Natural killer cell treated with Interleukin-12 subunit alpha and Interleukin-12 subunit beta and Interleukin-15 and Interleukin-18, amount 100 ng/mL, for 72 hours (primary cell): Measurements from ENCODE around the gene TNK2. TPM values are rescaled to one million over a fixed set of nuclear protein-coding genes. Genes with fewer than 3 reads are reported as not detected.

ENCODE experiments used
- ATAC-seq, 2 donors: fragments of 150-1000 bp; cut with Tn5 transposase in 1 of 2; sonication (Bioruptor Pico), chemical (Tn5 transposase) in 1 of 2; 2 replicates each; pipeline ENCODE4 v1.10.0; 2021
- DNase-seq: peaks from one replicate; pipeline ENCODE4 v3.0.0; 2022; ENCODE audit warnings: low spot score
- H3K27ac Mint-ChIP-seq, 2 donors: 1 replicate in 1 of 2; 2 replicates in 1 of 2; pipeline ENCODE4 v1.8.0; 2022; ENCODE audit warnings: mixed read lengths in 2 of 2, mild to moderate bottlenecking in 1 of 2, moderate library complexity in 1 of 2
- H3K27me3 Mint-ChIP-seq, 2 donors: 1 replicate in 1 of 2; 2 replicates in 1 of 2; pipeline ENCODE4 v1.8.0; 2022; ENCODE audit warnings: mixed read lengths in 2 of 2
- H3K36me3 Mint-ChIP-seq: one replicate; pipeline ENCODE4 v1.8.0; 2022; ENCODE audit warnings: mixed read lengths
- H3K4me1 Mint-ChIP-seq, 2 donors: 1 replicate in 1 of 2; 2 replicates in 1 of 2; pipeline ENCODE4 v1.8.0; 2022; ENCODE audit warnings: low read depth in 2 of 2, mixed read lengths in 2 of 2, mild to moderate bottlenecking in 1 of 2
- H3K4me3 Mint-ChIP-seq: one replicate; pipeline ENCODE4 v1.8.0; 2022; ENCODE audit warnings: mixed read lengths
- H3K9me3 Mint-ChIP-seq: 2 replicates; pipeline ENCODE4 v1.8.0; 2022; ENCODE audit warnings: mixed read lengths
- total RNA-seq, 2 donors: library from RNA; stranded (reverse); gene quantifications; one replicate each; pipeline ENCODE4 v1.2.3, GENCODE V29; 2022

Gene TNK2
- total RNA-seq, 2 donors from 2014 or later, result 63.5 to 116 TPM

DNA sequence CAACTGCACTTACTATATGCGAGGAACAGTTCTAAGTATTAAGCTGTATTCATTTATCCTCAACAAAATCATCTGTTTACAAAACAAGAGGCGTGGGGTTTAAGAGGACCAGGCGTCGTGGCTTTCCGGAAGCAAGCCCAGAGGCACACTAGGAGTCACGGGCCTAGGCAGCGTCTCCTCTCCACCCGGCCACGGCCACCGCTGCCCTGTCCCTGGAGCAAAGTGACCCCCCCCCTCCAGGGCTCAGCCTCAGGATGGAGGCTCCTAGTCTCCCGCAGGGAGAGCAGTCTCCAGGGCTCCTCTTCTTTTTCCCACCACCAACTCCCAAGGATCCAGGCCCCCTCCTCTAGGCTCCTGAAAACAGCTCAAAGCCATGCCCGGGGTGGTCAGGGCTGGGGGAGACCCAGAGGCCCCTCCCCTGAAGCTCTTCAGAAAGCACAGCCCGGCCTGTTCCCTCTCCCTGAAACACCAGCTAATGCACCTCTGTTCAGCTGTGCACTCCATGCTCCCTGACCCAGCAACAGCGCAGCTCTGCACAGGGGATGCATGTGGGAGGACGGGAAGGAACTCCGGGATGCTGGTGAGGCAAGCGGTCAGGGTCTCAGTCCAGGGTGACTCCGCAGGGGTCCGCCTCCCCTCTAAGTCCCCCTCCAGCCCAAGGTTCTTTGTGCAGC, 16.8 kb downstream of the TNK2 start:
- Mint-ChIP-seq H3K9me3 (no peaks in the 10 kb centered on the region), H3K27me3 (no peaks in the 10 kb centered on the region), H3K4me1 (peaks cover 12 to 16% of the 10 kb centered on the region in 2 donors), H3K36me3 (no peaks in the 10 kb centered on the region), H3K4me3 (no peak overlapping the region), H3K27ac (no peak overlapping the region)
- DNase-seq, result no peak
- ATAC-seq, result no peak

DNA sequence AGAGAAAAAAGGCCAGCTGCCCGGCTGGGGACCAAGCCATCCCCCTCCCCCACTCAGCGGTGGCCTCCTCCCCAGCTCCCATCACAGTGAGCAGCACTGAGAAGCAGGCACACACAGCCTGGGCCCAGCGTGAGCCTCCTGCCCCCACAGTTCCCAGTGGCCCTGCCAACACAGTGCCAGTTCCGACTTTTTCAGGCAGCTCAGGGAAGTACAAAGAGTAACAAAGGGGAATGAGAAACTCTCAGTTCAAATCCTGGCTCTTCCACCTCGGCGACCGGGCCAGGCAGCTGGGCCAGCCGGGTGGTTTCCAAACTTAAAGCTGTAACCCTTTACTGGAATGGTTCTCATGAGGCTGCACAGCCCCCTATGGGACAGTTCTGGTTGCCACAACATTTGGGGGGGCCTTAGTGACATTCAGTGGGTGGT, 18.5 kb downstream of the TNK2 start:
- ATAC-seq (no peak), DNase-seq (no peak)
- H3K27ac Mint-ChIP-seq, result peak overlapping the region in 1 of 2 donors; percentile 38

DNA sequence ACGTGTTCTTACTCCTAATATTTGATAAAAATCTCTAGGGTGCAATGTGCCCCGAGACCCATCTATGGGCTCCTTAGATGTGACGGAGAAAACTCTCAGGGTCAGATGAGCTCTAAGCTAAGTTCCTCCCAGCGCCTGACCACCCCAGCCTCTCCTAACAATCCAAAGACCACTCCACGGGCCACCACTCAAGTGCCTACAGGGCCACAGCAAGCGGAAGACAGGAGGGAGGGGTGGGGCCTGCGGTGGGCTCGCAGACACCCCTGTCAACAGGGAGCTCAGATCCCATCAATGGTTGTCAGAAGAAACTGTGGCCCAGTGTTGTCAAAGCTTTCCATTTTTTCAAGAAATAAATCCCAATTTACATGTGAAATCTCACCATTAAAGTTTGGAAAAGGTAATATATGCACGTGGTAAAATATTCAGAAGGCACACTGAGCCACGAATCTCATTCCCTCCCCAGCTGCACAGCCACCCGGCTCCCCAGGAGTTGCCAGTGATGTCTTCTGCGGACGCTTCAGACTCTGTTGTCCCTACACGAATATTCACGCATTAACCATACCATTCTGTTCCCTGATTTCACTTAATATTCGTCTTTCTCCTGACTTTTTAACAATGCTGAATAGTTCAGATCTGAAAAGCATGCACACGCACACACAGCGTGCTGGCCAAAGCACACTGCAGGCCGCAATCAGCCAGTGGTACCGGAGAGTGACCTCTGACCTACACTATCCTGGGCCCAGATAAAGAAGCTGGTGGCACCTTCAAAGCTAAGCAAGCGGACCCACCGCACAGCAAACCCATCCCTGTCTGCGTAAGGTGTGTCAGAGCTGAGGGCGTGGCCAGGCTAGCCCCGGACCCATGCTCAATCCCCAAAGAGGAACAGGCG, 19.1 kb downstream of the TNK2 start:
- Mint-ChIP-seq H3K27ac (peak overlapping the region in 1 of 2 donors; percentile 38), H3K27me3 (no peaks in the 10 kb centered on the region), H3K4me1 (peaks cover 0 to 2% of the 10 kb centered on the region in 2 donors), H3K36me3 (no peaks in the 10 kb centered on the region), H3K4me3 (no peak overlapping the region), H3K9me3 (no peaks in the 10 kb centered on the region)
- ATAC-seq, result no peak
- DNase-seq, result no peak

More for the DNA sequence above, 18.5 kb downstream of the TNK2 start:
- Mint-ChIP-seq H3K9me3 (no peaks in the 10 kb centered on the region), H3K4me3 (no peak overlapping the region), H3K36me3 (no peaks in the 10 kb centered on the region), H3K4me1 (peaks cover 6 to 8% of the 10 kb centered on the region in 2 donors), H3K27me3 (no peaks in the 10 kb centered on the region)

DNA sequence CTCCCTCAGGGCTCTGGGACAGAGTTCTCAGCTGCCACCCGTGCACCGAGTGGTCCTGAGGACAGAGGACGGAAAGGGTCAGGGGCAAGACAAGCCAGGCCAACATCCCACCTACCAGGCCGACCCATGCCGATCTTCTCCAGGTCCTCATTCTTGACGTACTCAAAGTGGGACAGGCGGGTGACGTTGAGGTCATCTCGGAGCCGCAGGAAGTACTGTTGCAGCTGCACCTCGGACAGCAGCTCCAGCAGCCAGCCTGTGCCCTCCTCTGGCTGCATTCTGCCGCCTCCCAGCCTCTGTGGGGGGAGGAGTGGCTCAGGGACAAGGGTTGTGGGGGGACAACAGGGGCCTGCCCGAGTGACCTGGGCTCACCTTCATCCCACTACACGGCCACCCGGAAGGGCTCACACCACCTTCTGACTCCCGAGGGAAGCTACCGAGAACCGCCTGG, 20.0 kb downstream of the TNK2 start:
- Mint-ChIP-seq H3K27ac (no peak overlapping the region), H3K9me3 (no peaks in the 10 kb centered on the region), H3K27me3 (no peaks in the 10 kb centered on the region), H3K4me1 (no peaks in the 10 kb centered on the region), H3K36me3 (no peaks in the 10 kb centered on the region), H3K4me3 (no peak overlapping the region)
- no peak for DNase-seq
- ATAC-seq, result no peak

DNA sequence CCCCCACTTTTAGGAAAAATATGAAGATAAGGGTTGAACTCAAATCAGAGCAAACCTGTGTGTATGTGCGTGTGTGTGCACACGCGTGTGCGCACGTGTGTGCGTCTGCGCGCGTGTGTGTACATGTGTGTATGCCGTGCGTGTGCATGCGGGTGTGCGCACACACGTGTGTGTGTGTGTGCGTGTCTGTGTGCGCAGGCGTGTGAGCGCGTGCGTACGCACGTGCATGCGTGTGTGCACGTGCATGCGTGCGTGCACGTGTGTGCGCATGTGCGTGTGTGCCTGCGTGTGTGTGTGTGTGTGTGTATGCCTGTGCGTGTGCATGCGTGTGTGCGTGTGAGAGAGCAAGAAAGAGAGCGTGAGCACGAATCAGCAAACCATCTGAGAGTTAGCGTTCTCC, 20.7 kb downstream of the TNK2 start:
- no peaks in the 10 kb centered on the region for H3K4me1 Mint-ChIP-seq
- DNase-seq, result no peak
- no peak overlapping the region for H3K27ac Mint-ChIP-seq
- no peaks in the 10 kb centered on the region for H3K9me3 Mint-ChIP-seq
- no peaks in the 10 kb centered on the region for H3K27me3 Mint-ChIP-seq
- H3K36me3 Mint-ChIP-seq, result no peaks in the 10 kb centered on the region
- no peak for ATAC-seq
- H3K4me3 Mint-ChIP-seq, result no peak overlapping the region

DNA sequence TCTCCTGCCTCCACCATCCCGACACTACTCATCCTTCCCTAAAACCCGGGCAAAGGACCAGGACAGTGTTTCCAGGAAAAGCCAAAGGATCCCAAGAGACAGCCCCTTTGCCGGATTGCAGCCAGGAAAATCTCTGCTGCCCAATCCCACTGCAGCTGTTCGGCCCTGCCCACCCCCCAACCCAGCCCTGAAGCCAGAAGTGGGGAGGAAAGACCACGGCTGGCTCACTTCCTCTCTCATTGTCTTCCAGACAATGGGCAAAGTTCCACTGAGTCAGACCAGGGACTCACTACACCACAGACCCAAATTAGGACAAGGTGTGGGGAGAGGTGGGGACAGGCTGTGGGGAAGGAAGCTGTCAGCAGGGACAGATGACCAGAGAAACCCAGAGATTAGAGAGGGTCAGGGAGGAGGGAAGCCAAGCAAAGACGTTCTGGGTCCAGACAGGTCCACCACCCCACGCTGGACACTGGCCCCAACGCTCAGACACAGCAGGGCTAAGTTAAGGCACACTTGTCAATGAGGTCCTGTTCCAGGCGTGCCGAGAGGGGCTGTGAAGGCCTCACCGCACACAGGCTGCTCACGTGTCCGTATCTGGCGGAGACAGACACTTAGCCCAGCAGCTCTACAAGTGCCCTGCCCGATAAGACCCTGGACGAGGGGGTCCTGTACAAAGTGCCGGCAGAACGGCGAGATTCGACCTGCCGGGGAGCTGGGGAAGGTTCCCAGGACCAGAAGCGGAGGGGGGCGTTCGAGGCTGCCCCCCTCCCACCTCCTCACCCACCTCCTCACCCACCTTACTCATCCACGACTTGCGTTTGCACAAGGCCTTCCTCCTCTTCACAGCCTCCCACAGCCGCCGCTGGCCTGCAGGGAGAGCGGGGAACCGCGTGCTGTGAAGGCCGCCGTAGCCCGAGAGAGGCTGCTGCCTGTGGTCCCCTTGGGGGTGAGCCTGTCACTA, 21.9 kb downstream of the TNK2 start:
- Mint-ChIP-seq H3K4me1 (no peaks in the 10 kb centered on the region), H3K9me3 (no peaks in the 10 kb centered on the region), H3K4me3 (no peak overlapping the region), H3K36me3 (no peaks in the 10 kb centered on the region), H3K27me3 (no peaks in the 10 kb centered on the region), H3K27ac (no peak overlapping the region)
- ATAC-seq (no peak), DNase-seq (no peak)

DNA sequence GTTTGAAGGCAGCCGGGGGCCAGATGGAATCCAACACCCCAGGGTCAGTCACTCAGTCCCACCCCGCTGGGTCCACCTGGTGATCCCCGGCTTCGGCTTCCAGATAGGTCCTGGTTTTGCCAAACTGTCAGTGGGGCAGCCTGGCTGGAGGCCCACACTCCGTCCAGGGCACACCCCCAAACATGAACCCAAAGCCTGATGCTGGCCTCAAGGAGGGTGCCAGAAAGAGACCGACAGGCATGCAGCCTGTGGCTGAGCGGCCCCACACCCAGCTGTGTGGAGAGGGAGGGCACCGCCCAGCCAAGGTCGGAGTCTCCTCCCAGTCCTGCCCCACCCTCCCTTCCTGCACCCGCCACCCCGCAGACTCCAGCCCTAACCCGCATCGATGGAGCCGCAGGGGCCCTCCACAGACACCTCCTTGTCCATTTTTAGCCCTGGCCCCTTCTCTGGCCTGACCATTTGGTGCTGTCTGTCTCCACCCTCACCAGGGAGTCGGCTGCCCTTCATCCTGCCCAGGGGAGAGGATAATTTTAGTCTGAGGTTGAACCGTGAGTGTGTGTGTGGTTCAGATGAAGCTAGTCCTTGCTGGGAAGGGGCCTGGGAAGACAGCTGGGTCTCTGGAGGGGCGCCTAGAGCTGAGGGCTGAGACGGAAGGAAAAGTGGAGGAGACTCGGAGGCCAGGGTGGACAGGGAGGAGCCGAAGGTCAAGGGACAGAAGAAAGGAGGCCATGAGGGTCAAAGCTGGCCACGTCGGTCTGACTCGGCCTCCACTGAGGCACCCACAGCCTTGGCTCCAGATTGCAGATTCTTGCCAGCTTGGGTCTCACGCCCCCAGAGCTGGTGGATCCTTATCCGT, 23.1 kb downstream of the TNK2 start:
- ATAC-seq, result no peak
- DNase-seq, result no peak
- no peak overlapping the region for H3K4me3 Mint-ChIP-seq
- H3K9me3 Mint-ChIP-seq, result no peaks in the 10 kb centered on the region
- no peak overlapping the region for H3K27ac Mint-ChIP-seq
- H3K36me3 Mint-ChIP-seq, result no peaks in the 10 kb centered on the region
- no peaks in the 10 kb centered on the region for H3K4me1 Mint-ChIP-seq
- H3K27me3 Mint-ChIP-seq, result no peaks in the 10 kb centered on the region

DNA sequence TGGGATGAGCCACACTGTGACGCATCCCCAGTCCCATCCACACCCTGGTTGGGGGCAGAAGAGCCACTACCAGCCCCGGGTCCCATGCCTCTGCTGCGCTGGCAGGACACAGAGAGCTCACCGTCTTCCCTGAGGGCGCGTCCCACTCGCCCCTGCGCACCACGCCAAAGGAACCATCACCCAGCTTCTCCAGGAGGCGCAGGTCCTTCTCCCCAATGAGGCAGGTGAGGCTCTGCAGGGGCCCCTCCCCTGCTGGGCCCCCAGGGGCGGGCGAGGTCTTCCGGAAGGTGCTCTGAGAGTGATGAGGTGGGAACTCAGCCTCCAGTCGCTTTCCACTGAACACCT, 23.7 kb downstream of the TNK2 start:
- no peak for DNase-seq
- Mint-ChIP-seq H3K4me1 (no peaks in the 10 kb centered on the region), H3K4me3 (no peak overlapping the region), H3K27ac (no peak overlapping the region), H3K36me3 (no peaks in the 10 kb centered on the region), H3K9me3 (no peaks in the 10 kb centered on the region), H3K27me3 (no peaks in the 10 kb centered on the region)
- ATAC-seq, result no peak

DNA sequence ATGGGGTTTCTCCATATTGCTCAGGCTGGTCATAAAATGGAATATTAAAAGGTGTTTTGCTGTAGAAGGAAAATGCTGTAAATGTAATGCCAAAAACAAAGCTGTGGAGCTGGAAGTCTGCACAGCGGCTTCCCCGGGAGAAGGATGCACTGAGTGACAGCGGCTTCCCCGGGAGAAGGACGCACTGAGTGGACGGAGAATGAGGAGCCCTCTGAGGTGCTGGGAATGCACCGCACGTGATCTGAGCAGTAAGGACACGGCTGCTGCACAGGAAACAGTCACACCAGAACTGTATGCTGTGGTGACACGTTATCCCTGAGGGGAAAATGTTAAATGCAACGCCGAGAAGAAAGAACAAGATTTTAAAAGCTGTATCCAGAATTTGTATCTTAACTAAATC, 24.6 kb downstream of the TNK2 start:
- H3K9me3 Mint-ChIP-seq, result no peaks in the 10 kb centered on the region
- H3K36me3 Mint-ChIP-seq, result no peaks in the 10 kb centered on the region
- no peak overlapping the region for H3K27ac Mint-ChIP-seq
- DNase-seq, result no peak
- ATAC-seq, result no peak
- H3K4me3 Mint-ChIP-seq, result no peak overlapping the region
- H3K27me3 Mint-ChIP-seq, result no peaks in the 10 kb centered on the region
- no peaks in the 10 kb centered on the region for H3K4me1 Mint-ChIP-seq

DNA sequence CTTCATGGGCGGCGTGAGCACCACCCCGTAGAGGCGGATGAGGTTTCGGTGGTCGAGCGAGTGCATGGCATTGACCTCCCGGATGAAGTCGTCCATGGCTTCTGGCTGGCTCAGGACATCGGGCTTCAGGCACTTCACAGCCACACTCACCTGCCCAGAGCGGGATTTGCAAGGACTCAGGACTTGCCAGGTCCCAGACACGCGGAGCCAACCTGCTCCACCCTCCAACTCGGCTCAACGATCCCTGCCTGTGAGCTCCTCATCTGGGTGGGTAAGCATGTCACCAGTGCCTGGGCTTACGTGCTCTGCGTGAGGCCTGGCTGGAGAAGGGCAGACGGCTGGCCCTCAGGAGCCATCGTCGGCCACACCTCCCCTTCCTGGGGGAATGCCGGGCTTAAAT, 25.2 kb downstream of the TNK2 start:
- Mint-ChIP-seq H3K4me3 (no peak overlapping the region), H3K4me1 (no peaks in the 10 kb centered on the region), H3K9me3 (no peaks in the 10 kb centered on the region), H3K27me3 (no peaks in the 10 kb centered on the region), H3K36me3 (no peaks in the 10 kb centered on the region), H3K27ac (no peak overlapping the region)
- DNase-seq, result no peak
- ATAC-seq, result no peak

DNA sequence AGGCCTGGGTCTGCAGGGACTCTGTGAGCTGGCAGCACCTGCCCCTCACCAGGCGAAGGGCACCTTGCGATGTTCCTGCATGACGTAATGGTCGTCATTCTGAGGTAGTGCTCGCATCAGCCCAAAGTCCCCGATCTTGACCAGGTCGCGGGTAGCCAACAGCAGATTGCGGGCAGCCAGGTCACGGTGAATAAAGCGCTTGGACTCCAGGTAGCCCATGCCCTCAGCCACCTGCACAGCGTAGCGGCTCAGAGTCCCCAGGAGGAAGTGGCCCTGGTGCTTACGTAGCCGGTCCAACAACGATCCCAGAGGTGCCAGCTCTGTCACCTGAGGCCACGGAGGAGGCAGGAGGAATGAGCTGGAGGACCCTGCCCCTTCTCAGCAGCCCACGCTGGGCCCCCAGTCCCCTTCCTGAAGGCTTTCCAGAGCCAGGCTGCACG, 26.3 kb downstream of the TNK2 start:
- ATAC-seq (no peak), DNase-seq (no peak)
- H3K27me3 Mint-ChIP-seq, result no peaks in the 10 kb centered on the region
- H3K36me3 Mint-ChIP-seq, result no peaks in the 10 kb centered on the region
- no peaks in the 10 kb centered on the region for H3K9me3 Mint-ChIP-seq
- no peak overlapping the region for H3K27ac Mint-ChIP-seq
- H3K4me1 Mint-ChIP-seq, result no peaks in the 10 kb centered on the region
- H3K4me3 Mint-ChIP-seq, result no peak overlapping the region

DNA sequence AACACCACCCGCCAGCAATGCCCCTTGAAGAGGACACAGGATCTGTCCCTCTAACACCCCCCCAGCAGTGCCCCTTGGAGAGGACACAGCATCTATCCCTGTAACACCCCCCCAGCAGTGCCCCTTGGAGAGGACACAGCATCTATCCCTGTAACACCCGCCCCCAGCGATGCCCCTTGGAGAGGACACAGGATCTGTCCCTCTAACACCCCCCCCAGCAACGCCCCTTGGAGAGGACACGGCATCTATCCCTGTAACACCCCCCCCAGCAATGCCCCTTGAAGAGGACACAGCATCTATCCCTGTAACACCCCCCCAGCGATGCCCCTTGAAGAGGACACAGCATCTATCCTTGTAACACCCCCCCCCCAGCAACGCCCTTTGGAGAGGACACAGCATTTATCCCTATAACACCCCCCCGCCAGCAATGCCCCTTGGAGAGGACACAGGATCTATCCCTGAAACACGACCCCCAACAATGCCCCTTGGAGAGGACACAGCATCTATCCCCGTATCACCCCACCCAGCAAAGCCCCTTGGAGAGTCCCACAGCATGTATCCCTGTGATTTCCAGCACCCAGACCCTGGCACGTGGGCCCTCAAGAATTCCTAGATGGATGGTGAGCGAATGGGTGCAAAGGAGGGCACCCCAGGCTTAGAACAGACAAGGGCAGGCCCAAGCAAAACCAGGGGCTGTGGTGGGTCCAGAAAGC, 26.9 kb downstream of the TNK2 start:
- Mint-ChIP-seq H3K4me1 (no peaks in the 10 kb centered on the region), H3K27ac (no peak overlapping the region), H3K27me3 (no peaks in the 10 kb centered on the region), H3K36me3 (no peaks in the 10 kb centered on the region), H3K4me3 (no peak overlapping the region), H3K9me3 (no peaks in the 10 kb centered on the region)
- ATAC-seq, result no peak
- DNase-seq, result no peak
